GM21367 (cell line): ENCODE data around the gene ANKK1.

Experiments used
- ATAC-seq: cut with Tn5 transposase; IDR thresholded peaks from one replicate; pipeline ENCODE4 v1.9.1; 2021; ENCODE audit not compliant: unreplicated experiment

ANKK1 gene

DNA sequence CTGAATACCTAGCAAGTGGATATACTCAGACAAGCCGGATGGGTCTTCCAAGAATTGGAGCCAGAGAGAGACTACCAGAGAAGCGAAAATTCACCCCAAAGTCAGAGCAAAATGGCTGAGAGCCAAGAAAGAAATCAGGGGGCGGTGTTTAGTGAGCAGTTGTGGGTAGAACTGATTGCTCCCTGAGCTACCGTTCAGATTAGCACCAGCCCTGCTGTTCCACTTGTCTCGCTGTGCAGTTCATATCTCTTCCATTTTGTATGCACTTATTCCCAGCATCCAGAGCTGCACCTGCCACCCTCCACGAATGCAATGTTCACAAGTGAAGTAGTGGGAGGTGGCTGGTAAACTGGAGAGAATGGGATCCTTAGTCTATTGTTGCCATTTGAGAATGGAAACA is 62.2 kb downstream of the ANKK1 start:
- ATAC-seq, result no peak
